HG03045 (cell line): ENCODE data around the gene EGLN2.
"Not testable (repeated sequence)": the region's sequence is repeated elsewhere in the genome, so short reads cannot be mapped to it uniquely, and the experiment has no call there.

Experiments used
- ATAC-seq: cut with Tn5 transposase; IDR thresholded peaks from one replicate; pipeline ENCODE4 v1.9.1; 2021; ENCODE audit warnings: mild to moderate bottlenecking, moderate library complexity; ENCODE audit not compliant: unreplicated experiment

The EGLN2 gene

DNA sequence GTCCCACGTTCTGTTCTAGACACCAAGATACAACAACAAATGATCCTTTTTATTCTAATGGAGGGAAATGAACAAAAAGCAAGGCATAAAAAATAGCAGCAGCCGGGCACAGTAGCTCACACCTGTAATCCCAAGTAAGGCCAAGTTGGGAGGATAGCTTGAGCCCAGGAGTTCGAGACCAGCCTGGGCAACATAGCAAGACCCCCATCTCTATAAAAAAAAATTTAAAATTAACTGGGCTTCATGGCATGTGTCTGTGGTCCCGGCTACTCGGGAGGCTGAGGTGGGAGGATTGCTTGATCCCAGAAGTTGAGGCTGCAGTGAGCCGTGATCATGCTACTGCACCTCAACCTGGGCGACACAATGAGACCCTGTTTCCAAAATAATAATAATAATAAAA is 22.6 kb upstream of the EGLN2 start:
- no peak for ATAC-seq

- peak; percentile 68 for ATAC-seq
These were observed 21.9 kb upstream of the EGLN2 start for GRCh38 chr19:40776932-40777644.

GRCh38 chr19:40777645-40777936 is 21.4 kb upstream of the EGLN2 start:
- ATAC-seq, result no peak

DNA sequence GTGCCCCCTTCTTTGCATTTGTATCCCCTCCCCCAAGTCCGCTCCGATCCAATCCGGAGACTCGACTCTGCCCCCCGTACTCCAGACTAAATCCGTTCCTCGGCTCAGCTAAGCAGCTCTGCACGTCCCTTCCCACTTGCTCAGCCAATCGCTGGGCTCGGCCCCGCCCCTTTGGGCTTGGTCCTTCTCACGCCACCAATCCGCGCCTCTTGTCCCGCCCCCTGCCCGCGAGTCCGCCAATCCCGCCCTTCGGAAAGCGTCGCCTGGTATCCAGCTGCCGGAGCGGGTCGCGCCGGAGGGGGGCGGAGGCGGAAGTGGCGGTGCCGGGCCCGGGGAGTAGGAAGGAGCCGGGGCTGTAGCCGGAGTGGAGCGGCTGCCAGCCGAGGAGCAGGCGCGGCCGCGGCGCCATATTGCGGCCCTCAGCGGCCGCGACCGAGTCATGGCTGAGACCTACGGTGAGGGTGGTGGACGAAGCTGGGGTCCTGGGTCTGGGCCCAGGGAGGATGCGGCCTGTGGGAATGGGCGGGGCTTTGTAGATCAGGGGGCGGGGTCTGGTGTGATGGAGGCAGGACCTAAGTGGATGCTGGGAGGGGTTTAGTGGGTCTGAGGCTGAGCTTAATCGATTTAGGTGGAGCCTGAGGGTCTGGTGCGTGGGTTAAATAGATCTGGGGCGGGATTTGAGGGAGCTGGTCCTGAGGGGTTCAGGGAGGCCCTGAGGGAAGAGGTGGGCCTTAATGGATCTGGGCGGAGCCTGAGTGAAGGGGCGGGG is 20.9 kb upstream of the EGLN2 start, which contains the start of gene RAB4B:
Gene RAB4B, plus strand, starts transcription at position 311 of the 769 bp plus-strand sequence. Its CDS starts 129 bp downstream, at position 440.
- peak; percentile 59 for ATAC-seq

- ATAC-seq, result no peak
These were observed 20.2 kb upstream of the EGLN2 start for GRCh38 chr19:40778706-40779284.

GRCh38 chr19:40780582-40780981 is 18.4 kb upstream of the EGLN2 start:
- no peak for ATAC-seq

- no peak for ATAC-seq
These were observed 17.9 kb upstream of the EGLN2 start for GRCh38 chr19:40781140-40781539.

GRCh38 chr19:40783711-40784110 is 15.3 kb upstream of the EGLN2 start:
- no peak for ATAC-seq

DNA sequence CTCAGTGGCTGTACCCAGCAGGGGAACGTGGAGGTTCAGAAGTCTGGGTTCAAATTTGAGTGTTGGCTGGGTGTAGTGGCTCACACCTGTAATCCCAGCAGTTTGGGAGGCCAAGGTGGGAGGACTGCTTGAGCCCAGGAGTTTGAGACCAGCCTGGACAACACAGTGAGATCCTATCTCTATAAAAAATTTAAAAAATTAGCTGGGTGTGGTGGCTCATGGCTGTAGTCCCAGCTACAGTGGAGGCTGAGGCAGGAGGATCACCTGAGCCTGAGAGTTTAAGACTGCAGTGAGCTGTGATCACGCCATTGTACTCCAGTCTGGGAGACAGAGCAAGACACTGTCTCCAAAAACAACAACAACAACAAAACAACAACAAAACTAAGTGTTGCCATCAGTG is 14.8 kb upstream of the EGLN2 start:
- ATAC-seq, result not testable (repeated sequence)

DNA sequence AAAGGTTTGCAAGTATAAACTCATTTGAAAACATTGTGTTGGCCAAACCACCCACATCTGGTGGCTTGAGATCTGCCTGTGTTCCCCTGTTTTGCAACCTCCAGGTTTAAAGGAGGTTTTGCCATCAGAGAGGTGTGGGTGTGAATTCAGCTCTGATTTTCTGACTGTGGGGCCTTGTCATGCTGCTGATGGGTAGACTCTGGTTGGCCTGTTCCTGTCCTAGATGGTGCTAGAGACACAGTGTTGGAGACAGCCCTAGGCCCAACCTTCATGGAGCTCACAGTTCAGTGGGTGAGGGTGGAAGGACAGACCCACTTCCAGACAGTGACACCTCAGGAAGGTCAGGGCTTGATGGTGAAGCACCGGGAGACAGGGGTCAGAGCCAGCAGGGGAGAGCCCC is 13.5 kb upstream of the EGLN2 start:
- ATAC-seq, result no peak

DNA sequence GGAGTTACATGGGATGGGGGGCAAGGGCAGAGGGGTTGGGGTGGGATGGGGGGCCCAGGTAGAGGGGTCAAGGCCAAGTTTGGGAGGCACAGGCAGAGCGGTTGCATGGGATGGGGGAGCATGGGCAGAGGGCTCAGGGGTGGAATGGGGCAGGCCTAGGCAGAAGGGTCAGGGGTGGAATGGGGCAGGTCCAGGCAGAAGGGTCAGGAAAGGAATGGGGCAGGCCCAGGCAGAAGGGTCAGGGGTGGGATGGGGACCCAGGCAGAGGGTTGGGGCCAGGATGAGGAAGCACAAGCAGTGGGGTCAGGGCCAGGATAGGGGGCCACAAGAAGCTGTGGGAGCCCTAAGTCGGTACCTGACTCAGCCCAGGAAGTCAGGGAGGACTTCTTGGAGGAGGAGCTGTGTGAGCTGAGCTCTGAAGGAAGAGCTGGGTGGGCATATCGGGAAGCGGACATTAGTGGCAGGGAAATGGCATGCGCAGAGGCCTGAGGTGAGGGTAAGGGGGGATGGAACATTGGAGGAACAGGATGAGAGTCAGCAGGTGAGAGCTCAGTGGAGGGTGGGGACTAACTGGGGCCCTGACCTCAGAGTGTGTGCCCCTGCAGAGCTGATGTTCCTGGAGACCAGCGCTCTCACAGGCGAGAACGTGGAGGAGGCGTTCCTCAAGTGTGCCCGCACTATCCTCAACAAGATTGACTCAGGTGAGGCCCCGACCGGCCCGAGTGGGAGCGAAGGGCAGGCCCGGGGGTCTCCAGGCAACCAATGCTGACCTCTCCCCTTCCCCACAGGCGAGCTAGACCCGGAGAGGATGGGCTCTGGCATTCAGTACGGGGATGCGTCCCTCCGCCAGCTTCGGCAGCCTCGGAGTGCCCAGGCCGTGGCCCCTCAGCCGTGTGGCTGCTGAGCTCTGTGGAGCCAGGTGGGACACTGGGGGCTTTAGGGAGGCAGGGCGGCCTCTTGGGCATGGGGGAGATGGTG is 12.6 kb upstream of the EGLN2 start:
- no peak for ATAC-seq

DNA sequence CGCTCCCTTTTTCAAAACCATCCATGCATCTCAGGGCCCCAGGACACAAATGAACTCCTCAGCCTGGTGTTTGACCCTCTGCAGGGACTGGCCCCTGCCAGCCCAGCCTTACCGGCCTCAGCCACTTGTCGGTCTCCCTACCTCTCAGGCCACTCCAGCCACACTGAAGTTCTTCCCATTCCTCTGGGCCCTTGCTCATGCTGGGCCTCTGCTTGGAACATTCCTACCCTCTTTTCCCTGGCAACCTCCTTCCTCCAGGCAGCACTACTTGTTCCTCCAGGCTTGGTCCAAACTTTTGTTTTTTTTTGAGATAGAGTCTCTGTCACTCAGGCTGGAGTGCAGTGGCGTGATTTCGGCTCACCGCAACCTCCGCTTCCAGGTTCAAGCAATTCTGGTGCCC is 7.6 kb upstream of the EGLN2 start:
- no peak for ATAC-seq

- no peak for ATAC-seq
These were observed 7.0 kb upstream of the EGLN2 start for GRCh38 chr19:40791996-40792395.

GRCh38 chr19:40797166-40797962 is 1.6 kb upstream of the EGLN2 start:
- no peak for ATAC-seq

DNA sequence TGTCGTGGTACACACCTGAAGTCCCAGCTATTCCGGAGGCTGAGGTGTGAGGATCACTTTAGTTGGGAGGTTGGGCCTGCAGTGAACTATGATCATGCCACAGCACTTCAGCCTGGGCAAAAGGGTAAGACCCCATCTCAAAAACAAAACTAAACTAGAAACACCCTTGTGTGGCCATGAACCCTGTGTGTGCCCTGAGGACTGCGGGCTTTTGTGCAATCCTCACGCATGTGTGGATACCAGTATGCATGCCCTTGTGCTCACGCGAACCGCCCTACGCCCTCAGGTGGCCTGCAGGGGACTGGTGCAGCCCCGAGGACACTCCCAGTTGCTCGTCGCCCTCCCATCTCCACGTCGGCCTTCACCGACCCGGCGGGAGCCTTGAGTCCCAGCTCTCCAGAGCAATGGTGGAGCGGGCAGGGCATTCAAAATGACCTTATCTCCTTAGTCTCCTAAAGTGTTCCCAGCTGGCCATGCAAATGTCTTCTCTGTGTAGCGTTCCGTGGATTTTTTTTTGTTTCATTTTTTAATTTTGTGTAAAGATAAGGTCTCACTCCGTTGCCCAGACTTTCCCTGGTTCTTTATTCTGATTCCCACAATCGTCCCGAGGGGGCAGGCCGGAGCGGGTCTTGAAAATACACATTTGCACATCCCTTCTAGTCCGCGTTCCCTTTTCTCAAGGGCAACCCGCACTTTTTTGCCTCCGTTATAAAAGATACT is 868 bp upstream of the EGLN2 start:
- peak; percentile 17 for ATAC-seq

DNA sequence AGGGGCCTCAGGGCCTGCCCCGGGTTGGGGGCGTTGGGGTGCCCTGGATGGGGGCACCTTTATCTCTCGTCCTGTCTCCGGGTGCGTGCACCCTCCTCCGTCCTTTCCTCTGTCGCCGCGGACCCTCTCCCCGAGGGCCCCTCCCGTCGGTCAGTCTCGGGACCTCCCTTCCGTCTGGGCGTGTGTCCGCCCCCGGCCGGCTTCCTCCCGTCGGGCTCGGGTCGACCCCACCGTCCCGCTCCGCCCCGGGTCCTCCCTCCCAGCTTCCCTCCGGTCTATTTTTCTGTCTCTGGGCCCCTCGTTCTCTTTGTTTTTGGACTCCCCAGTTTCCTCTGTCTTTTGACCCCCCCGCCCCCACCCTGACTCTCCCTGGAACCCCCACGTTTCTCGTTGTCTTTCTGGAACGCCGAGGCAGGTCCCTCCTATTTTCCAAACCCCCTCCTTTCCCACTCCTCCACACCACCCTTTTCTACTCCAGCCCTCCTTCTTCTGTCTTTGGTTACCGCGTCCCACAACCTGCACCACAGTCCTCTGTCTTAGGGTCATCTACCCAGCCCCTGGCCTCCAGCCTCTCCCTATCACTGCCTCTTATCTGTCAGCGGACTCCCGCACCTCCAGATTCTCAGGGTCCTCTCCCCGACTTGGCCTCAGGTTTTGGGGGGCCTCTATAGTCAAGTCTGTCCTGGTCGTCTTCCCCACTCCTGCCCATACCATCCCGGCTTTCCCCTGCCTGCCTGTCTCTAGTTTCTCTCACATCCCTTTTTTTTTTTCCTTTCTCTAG is 757 bp downstream of the EGLN2 start:
- no peak for ATAC-seq

DNA sequence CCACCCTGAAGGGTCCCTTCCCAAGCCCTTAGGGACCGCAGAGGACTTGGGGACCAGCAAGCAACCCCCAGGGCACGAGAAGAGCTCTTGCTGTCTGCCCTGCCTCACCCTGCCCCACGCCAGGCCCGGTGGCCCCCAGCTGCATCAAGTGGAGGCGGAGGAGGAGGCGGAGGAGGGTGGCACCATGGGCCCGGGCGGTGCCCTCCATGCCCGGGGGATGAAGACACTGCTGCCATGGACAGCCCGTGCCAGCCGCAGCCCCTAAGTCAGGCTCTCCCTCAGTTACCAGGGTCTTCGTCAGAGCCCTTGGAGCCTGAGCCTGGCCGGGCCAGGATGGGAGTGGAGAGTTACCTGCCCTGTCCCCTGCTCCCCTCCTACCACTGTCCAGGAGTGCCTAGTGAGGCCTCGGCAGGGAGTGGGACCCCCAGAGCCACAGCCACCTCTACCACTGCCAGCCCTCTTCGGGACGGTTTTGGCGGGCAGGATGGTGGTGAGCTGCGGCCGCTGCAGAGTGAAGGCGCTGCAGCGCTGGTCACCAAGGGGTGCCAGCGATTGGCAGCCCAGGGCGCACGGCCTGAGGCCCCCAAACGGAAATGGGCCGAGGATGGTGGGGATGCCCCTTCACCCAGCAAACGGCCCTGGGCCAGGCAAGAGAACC is 1.5 kb downstream of the EGLN2 start:
- ATAC-seq, result no peak

GRCh38 chr19:40800997-40801377 is 2.0 kb downstream of the EGLN2 start:
- ATAC-seq, result no peak
